Stimulated activated naive CD8-positive, alpha-beta T cell treated with anti-CD3 and anti-CD28 coated beads, Interleukin-15, amount 100 ng/mL, for 72 hours (primary cell): ENCODE results near the gene ADAD2.

ENCODE experiments used
- ATAC-seq: fragments of 150-1000 bp; cut with Tn5 transposase; 2 replicates; pipeline ENCODE4 v1.10.0; 2021; ENCODE audit warnings: mild to moderate bottlenecking, moderate library complexity
- DNase-seq, 2 donors: peaks; one replicate each; pipeline ENCODE4 v3.0.0; 2021 to 2022
- H3K27ac Mint-ChIP-seq, 2 donors: one replicate each; pipeline ENCODE4 v1.8.0; 2022; ENCODE audit warnings: mild to moderate bottlenecking in 2 of 2, mixed read lengths in 2 of 2, moderate library complexity in 2 of 2
- H3K27me3 Mint-ChIP-seq: one replicate; pipeline ENCODE4 v1.8.0; 2022; ENCODE audit warnings: mixed read lengths
- H3K4me1 Mint-ChIP-seq: one replicate; pipeline ENCODE4 v1.8.0; 2022; ENCODE audit warnings: mild to moderate bottlenecking, mixed read lengths
- H3K4me3 Mint-ChIP-seq, 2 donors: one replicate each; pipeline ENCODE4 v1.8.0; 2022; ENCODE audit warnings: mild to moderate bottlenecking in 2 of 2, mixed read lengths in 2 of 2, moderate library complexity in 1 of 2
- H3K9me3 Mint-ChIP-seq, 2 donors: one replicate each; pipeline ENCODE4 v1.8.0; 2022; ENCODE audit warnings: mixed read lengths in 2 of 2

ADAD2 gene

DNA sequence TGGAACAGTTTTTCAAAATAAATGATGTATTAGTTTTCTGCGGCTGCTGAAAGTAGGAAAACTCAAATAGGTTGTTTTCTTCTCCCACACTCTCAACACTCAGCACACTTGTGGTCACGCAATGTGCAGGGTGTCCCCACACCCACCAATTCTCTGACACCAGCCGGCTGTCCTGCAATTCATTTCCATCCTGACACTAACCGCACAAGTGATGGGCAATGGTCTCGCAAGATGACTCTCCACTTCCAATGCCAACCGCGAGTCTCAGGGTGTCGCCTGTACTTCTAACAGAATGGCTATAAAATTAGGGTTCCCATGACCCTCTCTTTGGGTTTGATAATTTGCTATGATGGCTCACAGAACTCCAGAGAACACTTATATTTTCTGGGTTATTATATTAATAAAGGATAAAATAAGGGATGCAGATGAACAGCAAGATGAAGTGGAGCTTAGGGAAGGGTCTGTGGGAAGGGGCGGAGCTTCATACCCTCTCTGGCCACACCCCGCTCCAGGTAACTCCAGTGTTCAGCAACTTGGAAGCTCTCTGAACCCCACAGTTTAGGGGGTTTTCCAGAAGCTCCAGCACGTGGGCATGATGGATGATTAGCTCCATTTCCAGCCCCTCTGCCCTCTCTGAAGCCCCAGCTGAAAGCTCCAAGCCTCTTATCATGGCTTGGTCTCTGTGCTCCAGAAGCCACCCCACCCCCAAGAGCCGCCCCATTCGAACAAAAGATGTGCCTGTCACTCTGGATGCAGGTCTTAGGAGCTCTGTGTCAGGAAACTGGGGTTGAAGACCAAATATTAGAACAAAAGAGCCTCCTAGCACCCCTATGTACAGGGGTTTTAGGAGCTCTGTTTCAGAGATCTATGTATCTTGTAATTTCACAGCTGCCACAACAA lies 23.9 kb upstream of the ADAD2 start:
- ATAC-seq: no peak
- Mint-ChIP-seq H3K27ac (no peak overlapping the region), H3K4me3 (no peak overlapping the region), H3K27me3 (peaks cover 39% of the 10 kb centered on the region), H3K9me3 (no peaks in the 10 kb centered on the region), H3K4me1 (no peaks in the 10 kb centered on the region)
- no peak for DNase-seq

DNA sequence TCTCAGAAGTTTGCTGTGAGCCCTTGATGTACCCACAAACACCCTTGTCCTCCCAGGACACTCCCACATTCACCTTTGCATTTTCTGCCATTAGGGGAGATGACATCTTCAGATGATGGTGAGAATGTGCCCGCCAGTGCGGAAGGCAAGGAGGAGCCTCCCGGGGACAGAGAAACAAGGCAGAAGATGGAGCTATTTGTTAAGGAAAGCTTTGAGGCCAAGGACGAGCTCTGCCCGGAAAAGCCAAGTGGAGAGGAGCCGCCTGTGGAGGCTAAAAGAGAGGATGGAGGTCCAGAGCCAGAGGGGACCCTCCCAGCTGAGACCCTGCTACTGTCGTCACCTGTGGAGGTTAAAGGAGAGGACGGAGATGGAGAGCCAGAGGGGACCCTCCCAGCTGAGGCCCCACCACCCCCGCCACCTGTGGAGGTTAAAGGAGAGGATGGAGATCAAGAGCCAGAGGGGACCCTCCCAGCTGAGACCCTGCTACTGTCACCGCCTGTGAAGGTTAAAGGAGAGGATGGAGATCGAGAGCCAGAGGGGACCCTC lies 21.1 kb upstream of the ADAD2 start:
- ATAC-seq: no peak
- Mint-ChIP-seq H3K4me3 (no peak overlapping the region), H3K4me1 (peaks cover 5% of the 10 kb centered on the region), H3K9me3 (no peaks in the 10 kb centered on the region), H3K27me3 (peaks cover 28% of the 10 kb centered on the region), H3K27ac (peak overlapping the region; percentile 29 to 40)
- no peak for DNase-seq

DNA sequence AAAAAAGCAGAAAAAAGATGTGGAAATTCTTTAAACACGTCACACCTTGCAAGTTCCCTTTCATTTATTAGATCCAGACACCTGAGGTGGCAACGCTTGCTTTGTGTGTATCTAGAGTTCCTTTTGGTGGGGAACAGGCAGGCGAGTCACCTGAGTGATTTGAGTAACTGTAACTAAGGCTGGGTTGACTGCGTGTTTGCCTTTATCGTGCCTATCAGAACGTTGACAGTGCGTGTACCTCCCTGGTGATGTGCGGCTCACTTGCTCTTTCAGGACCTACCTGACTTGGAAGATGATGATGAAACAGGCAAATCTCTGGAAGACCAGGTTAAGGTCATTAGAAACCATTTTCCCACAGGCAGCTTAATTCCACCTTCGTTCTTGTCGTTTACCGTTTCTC lies 16.6 kb upstream of the ADAD2 start:
- no peak for DNase-seq
- no peak overlapping the region for H3K27ac Mint-ChIP-seq
- no peak for ATAC-seq
- no peaks in the 10 kb centered on the region for H3K9me3 Mint-ChIP-seq
- peaks cover 27% of the 10 kb centered on the region for H3K4me1 Mint-ChIP-seq
- no peak overlapping the region for H3K4me3 Mint-ChIP-seq
- peaks cover 17% of the 10 kb centered on the region for H3K27me3 Mint-ChIP-seq

DNA sequence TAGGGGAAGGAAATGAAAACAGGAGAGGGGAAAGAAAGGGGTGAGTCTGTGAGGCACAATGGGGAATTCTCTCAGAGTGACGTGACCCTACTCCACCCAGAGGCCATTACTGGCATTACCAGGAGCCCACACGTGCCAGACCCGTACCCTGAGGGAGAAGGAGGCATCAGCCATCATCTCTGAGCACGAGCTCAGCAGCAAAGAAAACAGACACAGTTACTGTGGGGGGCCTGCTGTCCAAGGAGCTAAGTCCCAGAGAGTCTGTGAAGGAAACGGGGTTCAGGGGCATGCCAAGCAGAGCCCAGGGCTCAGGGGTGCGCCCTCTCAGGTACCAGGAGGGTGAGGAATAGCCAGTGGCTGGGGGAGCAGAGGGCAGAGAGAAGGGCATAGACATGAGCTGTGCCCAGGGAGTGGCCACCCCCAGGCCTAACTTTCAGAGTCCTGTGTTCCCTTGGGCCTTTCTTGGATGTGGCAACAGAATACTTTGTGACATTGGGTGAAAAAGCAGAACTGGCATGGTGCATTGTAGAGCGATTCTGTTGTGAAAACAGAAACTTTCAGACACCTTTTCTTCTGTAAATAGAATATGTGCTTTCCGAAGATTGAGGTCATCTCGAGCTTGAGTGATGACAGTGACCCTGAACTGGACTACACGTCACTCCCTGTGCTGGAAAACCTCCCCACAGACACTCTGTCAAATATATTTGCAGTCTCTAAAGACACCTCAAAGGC lies 15.4 kb upstream of the ADAD2 start:
- peak overlapping the region in 1 of 2 donors; percentile 28 for H3K4me3 Mint-ChIP-seq
- no peak overlapping the region for H3K27ac Mint-ChIP-seq
- peaks cover 27% of the 10 kb centered on the region for H3K4me1 Mint-ChIP-seq
- DNase-seq (peak; percentile 63 to 64), ATAC-seq (peak; percentile 88)
- H3K9me3 Mint-ChIP-seq: no peaks in the 10 kb centered on the region
- peaks cover 7% of the 10 kb centered on the region for H3K27me3 Mint-ChIP-seq

DNA sequence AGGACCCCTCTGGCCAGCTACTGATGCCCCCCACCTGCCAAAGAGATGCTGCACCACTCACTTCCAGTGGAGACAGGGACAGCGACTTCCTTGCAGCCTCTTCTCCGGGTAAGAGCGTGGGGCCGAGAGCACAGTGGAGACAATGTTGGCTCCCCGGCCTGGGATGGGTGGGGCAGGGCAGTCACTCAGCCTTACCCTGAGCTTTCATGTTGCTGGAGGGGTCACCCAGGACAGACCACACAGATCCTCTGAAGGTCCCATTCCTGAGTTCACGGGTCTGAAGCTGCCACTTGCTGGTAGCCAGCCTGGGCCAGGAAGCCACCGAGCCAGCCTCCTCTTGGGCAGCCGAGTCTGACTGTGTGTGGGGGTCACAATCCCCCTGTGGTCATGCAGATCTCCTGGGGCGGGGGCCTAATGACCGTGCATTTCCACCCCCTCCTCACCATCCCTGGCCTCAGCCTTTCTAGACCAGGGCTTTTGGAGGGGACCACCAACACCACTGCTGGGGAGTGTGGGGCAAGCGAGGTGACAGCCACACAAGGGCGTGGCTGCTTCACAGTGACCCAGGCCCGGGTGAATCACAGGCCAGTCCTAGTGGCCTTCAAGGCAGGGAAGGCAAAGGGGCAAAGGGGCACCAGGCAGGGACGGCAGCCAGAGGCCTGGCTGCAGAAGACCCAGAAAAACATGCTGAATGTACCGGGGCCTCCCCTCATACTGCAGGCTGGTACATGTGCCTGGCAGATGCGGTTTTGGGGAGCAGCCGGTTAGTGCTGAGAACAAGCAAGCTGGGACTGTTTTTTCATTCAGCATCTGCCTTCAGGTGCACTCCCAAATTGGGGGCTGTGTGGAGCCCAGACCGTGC lies 14.5 kb upstream of the ADAD2 start:
- Mint-ChIP-seq H3K27me3 (peaks cover 7% of the 10 kb centered on the region), H3K27ac (peak overlapping the region in 1 of 2 donors; percentile 19), H3K9me3 (no peaks in the 10 kb centered on the region), H3K4me1 (peaks cover 27% of the 10 kb centered on the region), H3K4me3 (no peak overlapping the region)
- DNase-seq: no peak
- no peak for ATAC-seq

DNA sequence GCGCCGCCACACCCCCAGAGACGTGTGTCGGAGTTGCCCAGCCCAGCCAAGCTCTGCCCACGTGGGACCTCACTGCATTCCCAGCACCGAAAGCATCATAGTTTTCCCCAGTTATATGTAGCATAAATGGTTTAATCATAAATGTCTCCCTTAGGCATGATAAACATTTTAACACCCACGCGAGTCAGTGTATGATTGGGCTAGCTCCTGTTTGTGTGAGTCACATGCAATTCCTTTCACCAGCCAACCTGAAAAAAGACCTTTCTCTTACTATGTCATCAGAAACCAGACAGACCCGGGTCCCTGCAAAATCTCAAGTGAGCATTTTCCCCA lies 13.2 kb upstream of the ADAD2 start:
- ATAC-seq: no peak
- H3K27me3 Mint-ChIP-seq: peaks cover 7% of the 10 kb centered on the region
- DNase-seq: no peak
- no peaks in the 10 kb centered on the region for H3K9me3 Mint-ChIP-seq
- H3K27ac Mint-ChIP-seq: peak overlapping the region; percentile 19 to 29
- no peak overlapping the region for H3K4me3 Mint-ChIP-seq
- peaks cover 27% of the 10 kb centered on the region for H3K4me1 Mint-ChIP-seq

DNA sequence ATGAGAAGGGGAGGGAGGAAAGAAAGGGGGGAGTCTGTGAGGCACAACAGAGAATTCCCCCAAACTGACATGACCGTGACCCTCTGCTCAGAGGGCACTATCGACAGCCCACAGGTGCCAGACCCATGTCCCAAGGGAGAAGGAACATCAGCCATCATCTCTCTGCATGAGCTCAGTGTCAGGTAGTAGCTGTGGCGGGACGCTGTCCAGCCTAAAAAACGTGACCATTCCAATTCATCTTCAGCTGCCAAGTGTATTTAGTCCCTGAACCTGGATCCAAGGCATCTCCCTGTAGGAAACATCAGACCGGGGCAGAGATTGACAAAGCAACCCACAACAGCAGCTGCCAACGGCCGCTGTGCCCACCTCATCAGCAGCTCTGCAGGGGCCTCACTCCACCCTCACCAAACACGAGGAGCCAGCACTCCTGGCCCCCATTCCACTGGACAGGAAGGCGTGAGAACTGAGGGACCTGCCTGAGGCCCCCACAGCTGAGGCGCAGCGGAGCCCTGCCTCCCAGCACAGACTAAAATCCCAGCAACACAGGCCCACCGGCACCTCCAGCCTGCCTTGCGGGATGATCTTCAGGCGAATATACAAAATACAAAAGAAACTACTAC lies 12.7 kb upstream of the ADAD2 start:
- Mint-ChIP-seq H3K27ac (peak overlapping the region; percentile 19 to 29), H3K4me3 (no peak overlapping the region), H3K9me3 (no peaks in the 10 kb centered on the region), H3K27me3 (peaks cover 7% of the 10 kb centered on the region), H3K4me1 (peaks cover 29% of the 10 kb centered on the region)
- DNase-seq: no peak
- no peak for ATAC-seq

DNA sequence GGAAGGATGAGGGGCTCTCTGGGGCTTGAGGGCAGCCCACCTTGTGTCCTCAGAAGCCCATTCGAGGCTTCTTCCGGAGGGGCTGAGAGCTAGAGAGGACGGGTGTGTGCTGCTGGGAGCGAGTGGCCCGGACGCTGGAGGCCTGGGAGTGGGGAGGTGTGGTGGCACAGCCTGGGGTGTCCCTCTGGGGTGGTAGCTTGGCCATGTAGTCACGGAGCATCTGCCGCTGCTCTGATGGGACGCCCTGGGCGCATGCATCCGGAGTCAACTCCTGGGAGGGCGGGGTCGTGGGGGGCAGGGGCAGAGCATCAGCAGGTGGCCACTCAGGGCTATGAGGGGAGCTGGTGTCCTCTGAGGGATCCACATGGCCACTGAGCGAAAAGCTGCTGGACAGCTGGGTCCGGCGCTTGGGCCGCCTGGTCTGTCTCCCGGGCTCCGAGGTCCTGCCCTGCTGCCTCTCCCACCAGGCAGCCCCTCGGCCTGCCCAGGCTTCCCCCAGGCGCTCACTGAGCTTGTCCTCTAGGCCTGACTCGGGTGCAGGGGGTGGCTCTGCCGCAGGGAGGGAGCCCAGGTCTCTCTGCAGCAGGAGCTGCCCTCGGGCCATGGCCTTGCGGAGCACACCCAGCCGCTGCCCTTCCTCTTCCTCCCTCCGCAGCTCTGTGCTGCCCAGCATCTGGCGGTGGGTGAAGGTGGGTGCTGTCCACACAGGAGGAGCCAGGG lies 11.9 kb upstream of the ADAD2 start:
- peaks cover 35% of the 10 kb centered on the region for H3K4me1 Mint-ChIP-seq
- no peaks in the 10 kb centered on the region for H3K9me3 Mint-ChIP-seq
- peak overlapping the region in 1 of 2 donors; percentile 88 for H3K27ac Mint-ChIP-seq
- no peak overlapping the region for H3K4me3 Mint-ChIP-seq
- peaks cover 7% of the 10 kb centered on the region for H3K27me3 Mint-ChIP-seq
- ATAC-seq: no peak
- no peak for DNase-seq

DNA sequence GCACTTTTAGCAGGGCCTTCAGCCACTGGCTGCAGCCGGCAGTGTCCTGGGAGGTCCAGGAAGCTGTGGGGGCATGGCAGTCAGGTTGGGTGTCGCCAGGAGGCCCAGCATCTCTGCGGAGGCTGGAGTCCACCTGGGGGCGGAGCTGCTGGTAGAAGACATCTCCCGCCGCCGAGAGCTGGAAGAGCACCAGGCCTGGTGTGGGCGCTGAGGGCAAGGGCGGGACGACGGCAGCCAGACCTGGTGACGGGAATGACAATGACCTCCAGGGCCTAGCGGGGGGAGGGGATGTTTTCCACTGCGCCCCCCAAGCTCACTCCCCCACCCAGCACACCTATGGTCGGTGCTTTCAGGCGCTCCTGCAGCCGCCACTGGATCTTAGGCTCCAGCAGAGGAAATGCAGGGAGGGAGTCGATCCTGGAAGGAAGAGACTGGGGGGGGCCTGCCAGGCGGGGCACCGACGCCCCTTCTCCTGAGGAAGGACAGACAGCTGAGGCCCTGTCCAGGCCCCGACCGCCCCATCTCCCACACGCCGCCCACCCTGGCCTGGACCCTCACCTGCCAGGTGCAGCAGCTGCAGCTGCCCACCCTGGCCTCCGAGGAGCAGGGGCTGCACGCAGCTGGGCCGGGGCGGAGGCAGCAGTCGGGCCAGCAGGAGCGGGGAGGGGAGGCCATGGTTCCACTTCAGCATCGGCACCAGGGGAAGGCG lies 11.2 kb upstream of the ADAD2 start:
- Mint-ChIP-seq H3K4me1 (peaks cover 38% of the 10 kb centered on the region), H3K27me3 (peaks cover 1% of the 10 kb centered on the region), H3K27ac (no peak overlapping the region), H3K4me3 (no peak overlapping the region), H3K9me3 (no peaks in the 10 kb centered on the region)
- ATAC-seq (no peak), DNase-seq (no peak)

DNA sequence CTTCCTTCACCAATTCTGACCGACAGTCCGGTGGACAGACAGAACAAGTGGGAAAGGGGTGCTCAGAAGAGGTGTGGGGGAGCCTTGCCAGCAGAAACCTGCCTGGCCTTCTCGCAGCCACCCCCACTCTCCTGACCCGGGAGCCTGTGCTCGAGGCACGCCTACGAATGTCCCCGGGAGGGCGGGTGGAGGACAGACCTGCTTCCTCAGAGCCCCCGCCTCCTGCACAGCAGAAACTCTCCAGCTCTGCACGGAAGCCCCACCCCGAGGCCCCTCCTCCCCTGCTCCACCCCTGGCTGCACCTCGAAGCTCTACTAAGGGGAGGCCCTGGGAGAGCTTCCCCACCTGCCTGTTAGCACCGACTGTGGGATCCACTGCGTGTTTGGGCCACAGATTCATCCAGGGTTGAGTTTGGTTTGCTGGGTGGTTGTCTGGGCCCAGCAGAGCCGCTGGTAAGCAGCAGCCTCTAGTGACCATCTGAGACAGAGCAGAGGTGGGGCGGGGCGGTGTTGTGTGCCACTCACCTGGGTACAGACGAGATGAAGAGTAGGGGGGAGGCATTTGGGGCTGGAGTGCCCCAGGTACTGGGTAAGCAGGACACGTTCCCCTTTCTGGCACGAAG lies 10.3 kb upstream of the ADAD2 start:
- DNase-seq (no peak), ATAC-seq (no peak)
- H3K27me3 Mint-ChIP-seq: no peaks in the 10 kb centered on the region
- no peaks in the 10 kb centered on the region for H3K9me3 Mint-ChIP-seq
- H3K27ac Mint-ChIP-seq: peak overlapping the region in 1 of 2 donors; percentile 78
- H3K4me3 Mint-ChIP-seq: no peak overlapping the region
- peaks cover 38% of the 10 kb centered on the region for H3K4me1 Mint-ChIP-seq

DNA sequence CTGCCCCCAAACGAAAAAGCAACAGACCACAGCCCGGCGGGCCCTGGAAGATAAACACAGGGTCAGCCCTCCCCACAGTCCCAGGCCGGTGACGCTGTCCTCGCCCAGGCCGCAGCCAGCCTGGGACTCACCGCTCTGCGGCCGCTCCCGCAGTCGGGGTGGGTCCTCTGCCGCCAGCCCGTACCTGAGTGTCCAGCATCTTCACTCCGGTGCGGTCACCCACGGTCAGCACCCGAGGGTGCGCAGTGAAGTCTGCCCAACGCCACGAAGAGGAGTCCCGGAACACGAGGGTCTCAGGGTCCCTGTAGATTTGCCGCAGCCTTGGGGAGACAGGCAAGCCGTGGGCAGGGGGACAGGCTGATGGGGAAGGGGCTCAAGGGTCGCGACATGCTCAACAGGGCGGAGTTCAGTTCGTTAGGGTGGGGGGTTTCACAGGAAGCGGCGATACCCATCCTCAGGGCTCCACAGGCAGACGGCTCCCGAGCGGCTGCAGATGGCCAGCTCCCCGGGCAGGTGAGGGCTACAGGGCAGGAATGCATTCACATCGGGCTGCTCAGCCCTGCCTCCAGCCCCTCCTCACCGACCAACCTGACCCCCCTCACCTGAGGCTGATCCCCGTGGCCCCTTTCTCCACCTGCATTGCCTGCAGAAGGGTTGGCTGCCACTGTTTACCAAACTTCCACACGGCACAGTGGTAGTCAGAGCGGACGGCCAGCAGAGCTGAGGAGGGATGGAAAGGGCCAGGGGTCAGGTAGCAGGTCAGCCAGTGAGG lies 9.6 kb upstream of the ADAD2 start:
- Mint-ChIP-seq H3K27ac (peak overlapping the region in 1 of 2 donors; percentile 78), H3K4me3 (no peak overlapping the region)
- no peak for DNase-seq

DNA sequence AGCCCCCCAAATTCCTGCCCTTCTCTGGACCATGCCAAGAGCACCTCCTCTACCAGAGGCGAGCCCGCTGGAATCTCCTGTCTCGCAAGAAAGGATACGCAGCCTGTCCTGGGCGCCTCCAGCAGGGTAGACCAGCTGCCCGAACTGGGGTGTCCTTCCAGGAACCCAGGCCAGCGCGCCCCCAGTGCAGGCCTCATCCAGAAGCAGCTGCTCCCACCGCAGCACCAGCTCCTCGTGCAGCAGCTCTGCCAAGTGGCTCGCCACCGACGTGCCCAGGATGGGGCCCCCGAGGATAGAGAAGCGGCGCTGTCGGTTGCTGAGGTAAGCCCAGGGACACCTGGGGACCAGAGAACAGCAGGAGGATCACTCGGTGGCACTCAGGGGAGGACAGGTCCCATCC lies 8.9 kb upstream of the ADAD2 start:
- H3K9me3 Mint-ChIP-seq: no peaks in the 10 kb centered on the region
- H3K27me3 Mint-ChIP-seq: no peaks in the 10 kb centered on the region
- H3K27ac Mint-ChIP-seq: peak overlapping the region in 1 of 2 donors; percentile 19
- no peak for ATAC-seq
- H3K4me3 Mint-ChIP-seq: no peak overlapping the region
- peaks cover 50% of the 10 kb centered on the region for H3K4me1 Mint-ChIP-seq
- DNase-seq: no peak

More for the DNA sequence above, 9.6 kb upstream of the ADAD2 start:
- Mint-ChIP-seq H3K4me1 (peaks cover 44% of the 10 kb centered on the region), H3K27me3 (no peaks in the 10 kb centered on the region), H3K9me3 (no peaks in the 10 kb centered on the region)
- ATAC-seq: no peak
